Fibroblast of villous mesenchyme (primary cell): ENCODE data around the gene ADGRB2. TPM values are rescaled to one million over a fixed set of nuclear protein-coding genes. Genes with fewer than 3 reads are reported as not detected.
"Not testable (repeated sequence)": the region's sequence is repeated elsewhere in the genome, so short reads cannot be mapped to it uniquely, and the experiment has no call there.

Source experiments
- DNase-seq: peaks from one replicate; pipeline ENCODE4 v3.0.0-alpha.2; 2010; ENCODE audit warnings: low read depth
- H3K4me3 ChIP-seq: 2 replicates; pipeline ENCODE4 v1.5.1; 2011; ENCODE audit warnings: low read depth, mild to moderate bottlenecking, low read length
- total RNA-seq: library from RNA; depleted of rRNA; stranded (reverse); fragments of >200 nt; gene quantifications from 2 replicates; pipeline ENCODE4 v1.2.3, GENCODE V29; 2012
- TF ChIP-seq, protein P1 (sequence below): IDR thresholded peaks from 2 replicates; pipeline ENCODE4 v1.5.1; 2012; ENCODE audit warnings: low read depth, mild to moderate bottlenecking, low read length; ENCODE audit not compliant: insufficient read depth

Gene ADGRB2
- total RNA-seq, 1 donor = 14.2 TPM

- H3K4me3 ChIP-seq = peak overlapping the region; percentile 21
- peak; percentile 59 for DNase-seq
- TF ChIP-seq, protein P1, sequence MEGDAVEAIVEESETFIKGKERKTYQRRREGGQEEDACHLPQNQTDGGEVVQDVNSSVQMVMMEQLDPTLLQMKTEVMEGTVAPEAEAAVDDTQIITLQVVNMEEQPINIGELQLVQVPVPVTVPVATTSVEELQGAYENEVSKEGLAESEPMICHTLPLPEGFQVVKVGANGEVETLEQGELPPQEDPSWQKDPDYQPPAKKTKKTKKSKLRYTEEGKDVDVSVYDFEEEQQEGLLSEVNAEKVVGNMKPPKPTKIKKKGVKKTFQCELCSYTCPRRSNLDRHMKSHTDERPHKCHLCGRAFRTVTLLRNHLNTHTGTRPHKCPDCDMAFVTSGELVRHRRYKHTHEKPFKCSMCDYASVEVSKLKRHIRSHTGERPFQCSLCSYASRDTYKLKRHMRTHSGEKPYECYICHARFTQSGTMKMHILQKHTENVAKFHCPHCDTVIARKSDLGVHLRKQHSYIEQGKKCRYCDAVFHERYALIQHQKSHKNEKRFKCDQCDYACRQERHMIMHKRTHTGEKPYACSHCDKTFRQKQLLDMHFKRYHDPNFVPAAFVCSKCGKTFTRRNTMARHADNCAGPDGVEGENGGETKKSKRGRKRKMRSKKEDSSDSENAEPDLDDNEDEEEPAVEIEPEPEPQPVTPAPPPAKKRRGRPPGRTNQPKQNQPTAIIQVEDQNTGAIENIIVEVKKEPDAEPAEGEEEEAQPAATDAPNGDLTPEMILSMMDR = no peak
Observed at GRCh38 chr1:31712068-31712467, 52.1 kb downstream of the ADGRB2 start.

- peak; percentile 53 for DNase-seq
- no peak overlapping the region for H3K4me3 ChIP-seq
- TF ChIP-seq, protein P1 = no peak
Observed at GRCh38 chr1:31708324-31708723, 55.8 kb downstream of the ADGRB2 start.

DNA sequence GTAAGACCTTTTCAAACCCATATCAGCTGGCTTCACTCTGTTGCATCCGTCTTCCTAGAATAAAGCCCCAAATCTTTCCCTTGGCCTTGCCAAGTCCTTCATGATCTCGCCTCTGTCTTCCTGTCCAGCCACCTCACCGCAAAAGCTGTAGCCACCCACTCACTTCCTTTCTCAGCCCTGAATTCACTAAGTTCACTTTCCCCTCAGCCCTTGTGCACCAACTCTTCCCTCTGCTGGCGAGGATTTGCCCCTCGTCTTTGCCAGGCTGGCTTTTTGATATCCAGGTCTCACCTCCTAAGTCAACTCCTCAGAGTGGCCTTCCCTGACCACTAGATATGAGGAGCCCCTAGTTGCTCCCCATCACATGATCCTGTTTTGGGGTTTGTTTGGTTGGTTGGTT lies 56.4 kb downstream of the ADGRB2 start:
- TF ChIP-seq, protein P1 = peak; percentile 42
- H3K4me3 ChIP-seq = no peak overlapping the region
- DNase-seq = peak; percentile 74

DNA sequence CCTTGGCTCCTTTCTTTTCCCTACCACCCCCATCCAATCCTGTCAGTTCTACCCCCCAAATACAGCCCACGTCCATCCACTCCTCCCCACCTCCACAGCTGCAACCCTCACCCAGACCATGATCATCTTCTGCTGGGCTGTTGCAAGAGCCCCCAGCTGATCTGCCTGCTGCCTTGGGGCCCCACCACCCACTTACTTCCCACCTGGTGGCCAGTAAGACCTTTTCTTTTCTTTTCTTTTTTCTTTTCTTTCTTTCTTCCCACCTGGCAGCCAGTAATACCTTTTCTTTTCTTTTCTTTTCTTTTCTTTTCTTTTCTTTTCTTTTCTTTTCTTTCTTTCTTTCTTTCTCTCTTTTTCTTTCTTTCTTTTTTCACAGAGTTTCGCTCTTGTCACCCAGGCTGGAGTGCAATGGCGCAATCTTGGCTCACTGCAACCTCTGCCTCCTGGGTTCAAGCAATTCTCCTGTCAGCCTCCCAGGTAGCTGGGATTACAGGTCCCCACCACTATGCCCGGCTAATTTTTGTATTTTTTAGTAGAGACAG lies 57.0 kb downstream of the ADGRB2 start:
- H3K4me3 ChIP-seq = not testable (repeated sequence)

GRCh38 chr1:31706384-31707058 lies 57.6 kb downstream of the ADGRB2 start:
- no peak for DNase-seq
- TF ChIP-seq, protein P1 = no peak

More for the DNA sequence above, 57.0 kb downstream of the ADGRB2 start:
- not testable (repeated sequence) for DNase-seq

DNA sequence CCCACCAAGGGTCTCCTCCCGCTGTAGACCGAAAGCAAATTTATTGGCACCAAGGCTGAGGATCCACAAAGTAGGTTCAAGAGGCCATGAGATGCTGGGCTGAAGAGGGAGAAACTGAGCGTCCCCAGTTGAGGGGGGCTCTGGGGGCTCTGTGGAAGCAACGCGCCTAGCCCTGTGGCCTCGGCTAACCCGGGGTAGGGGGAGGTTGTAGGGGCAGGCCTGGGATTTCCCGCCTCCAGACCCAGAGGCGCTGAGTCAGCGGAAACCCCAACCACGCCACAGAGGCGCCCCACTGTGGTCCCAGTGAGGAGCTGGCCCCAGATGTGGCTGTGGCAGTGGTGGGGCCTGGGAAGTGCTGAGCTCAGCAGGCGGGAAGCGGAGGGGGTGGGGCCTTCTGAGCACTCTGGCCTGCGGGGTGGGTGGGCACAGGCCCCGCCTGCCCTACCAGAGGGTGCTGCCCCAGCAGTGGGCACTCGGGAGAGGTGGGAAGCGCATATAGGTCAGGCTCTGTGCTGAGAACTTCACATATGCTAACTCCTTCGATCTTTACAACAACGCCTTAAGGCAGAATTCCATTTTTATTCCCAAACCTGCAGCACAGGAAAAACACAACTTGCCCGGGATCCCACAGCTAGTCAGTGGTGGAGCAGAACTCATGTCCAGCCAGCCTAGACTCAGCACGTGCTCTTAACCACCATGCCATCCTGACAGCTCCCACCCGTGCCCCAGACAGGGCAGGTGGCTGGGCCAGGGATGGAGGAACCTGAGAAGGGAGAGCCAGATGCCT lies 58.9 kb downstream of the ADGRB2 start:
- TF ChIP-seq, protein P1 = peak; percentile 43
- H3K4me3 ChIP-seq = peak overlapping the region; percentile 74
- DNase-seq = peak; percentile 88

More at GRCh38 chr1:31706384-31707058, 57.6 kb downstream of the ADGRB2 start:
- H3K4me3 ChIP-seq = no peak overlapping the region
